ENCODE measurements around the gene CHST9.
"Not testable (repeated sequence)": the region's sequence is repeated elsewhere in the genome, so short reads cannot be mapped to it uniquely, and the experiment has no call there.

Gene CHST9

GRCh38 chr18:27113358-27113757 is 71.8 kb downstream of the CHST9 start:
- H3K4me3 ChIP-seq (ENCODE audit: low read length): no peak overlapping the region
- no peak for DNase-seq (ENCODE audit: low read depth, low spot score)

DNA sequence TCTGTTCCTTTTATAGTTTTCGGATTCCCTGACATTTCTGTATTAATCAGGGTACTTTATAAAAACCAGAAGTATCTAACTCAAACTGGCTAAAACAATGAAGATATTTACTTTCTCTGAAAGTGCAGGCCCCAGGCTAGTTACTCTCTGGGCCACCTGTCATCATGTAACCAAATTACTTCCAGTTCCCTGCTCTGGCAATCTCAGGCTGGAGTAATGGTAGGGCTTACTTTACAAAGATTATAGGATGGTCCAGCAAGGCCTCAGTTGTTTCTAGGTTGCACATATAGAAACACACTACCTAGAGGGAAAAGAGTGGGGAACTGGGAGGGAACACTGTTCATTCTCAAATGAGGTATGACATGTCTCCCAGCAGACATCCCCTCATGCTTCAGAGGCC is 74.8 kb downstream of the CHST9 start:
- no peak overlapping the region for H3K4me3 ChIP-seq (ENCODE audit: low read length)
- DNase-seq (ENCODE audit: low read depth, low spot score): no peak

GRCh38 chr18:27109451-27109850 is 75.7 kb downstream of the CHST9 start:
- no peak overlapping the region for H3K4me3 ChIP-seq (ENCODE audit: low read length)
- DNase-seq (ENCODE audit: low read depth, low spot score): no peak

DNA sequence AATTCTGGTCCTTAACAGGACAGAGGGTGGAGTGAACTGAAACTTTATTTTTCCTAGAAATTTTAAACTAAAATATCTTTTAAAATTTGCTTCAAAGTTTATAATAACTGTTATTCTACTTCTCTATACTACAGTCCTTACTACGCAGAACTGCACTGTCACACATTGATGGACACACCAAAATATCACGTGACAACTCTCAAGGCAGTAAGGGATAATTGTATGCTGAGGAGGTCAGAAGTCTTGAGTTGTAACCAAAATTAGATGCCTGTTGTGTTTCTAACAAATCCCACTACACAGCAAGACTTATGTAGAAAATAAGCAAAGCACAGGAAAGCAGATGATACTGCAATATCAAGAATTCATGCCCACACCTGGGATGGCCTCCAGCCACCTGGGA is 76.3 kb downstream of the CHST9 start:
- no peak overlapping the region for H3K4me3 ChIP-seq (ENCODE audit: low read length)
- DNase-seq (ENCODE audit: low read depth, low spot score): no peak

- no peak overlapping the region for H3K4me3 ChIP-seq (ENCODE audit: low read length)
- no peak for DNase-seq (ENCODE audit: low read depth, low spot score)
These were observed 80.4 kb downstream of the CHST9 start for GRCh38 chr18:27104743-27105142.

DNA sequence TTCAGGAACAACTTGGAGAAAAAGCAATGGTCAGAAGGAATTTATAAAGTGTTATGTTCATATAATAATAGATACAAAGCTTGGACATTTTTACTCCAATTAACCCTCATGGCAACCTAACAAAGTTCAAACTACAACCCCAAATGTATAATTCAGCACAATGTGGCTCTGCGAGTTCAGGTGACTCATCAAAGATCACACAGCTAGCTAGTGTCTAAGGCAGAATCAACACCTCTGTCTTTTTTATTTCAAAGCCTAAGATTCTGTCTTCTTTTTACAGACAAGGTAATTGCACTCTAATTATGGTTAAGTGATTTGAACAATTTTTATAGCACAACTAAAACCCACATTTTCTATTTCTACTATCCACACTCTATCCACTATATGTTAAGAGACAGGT is 90.5 kb downstream of the CHST9 start:
- no peak overlapping the region for H3K4me3 ChIP-seq (ENCODE audit: low read length)
- no peak for DNase-seq (ENCODE audit: low read depth, low spot score)

- H3K4me3 ChIP-seq (ENCODE audit: low read length); DNase-seq (ENCODE audit: low read depth, low spot score): not testable (repeated sequence)
These were observed 91.8 kb downstream of the CHST9 start for GRCh38 chr18:27093290-27093689.

DNA sequence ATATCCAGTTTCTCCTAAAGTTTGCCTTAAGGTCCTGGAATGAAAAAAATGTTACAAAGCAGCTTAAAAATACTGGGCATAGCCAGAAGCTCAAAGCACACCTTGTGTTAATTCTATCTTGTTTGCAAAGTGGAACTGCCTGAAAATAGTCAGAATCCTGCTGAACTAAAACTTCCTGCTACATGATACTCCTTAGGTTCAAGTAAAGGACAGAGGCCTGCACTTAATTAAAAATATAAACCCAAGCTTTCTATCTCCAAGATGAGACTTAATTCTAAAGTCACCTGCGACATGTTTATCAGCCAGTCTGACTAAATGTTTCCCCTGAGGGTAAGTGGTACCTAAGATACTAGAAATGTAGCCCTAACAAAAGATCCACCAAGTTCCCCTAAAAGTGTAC is 103.4 kb downstream of the CHST9 start:
- DNase-seq (ENCODE audit: low read depth, low spot score): no peak
- no peak overlapping the region for H3K4me3 ChIP-seq (ENCODE audit: low read length)

DNA sequence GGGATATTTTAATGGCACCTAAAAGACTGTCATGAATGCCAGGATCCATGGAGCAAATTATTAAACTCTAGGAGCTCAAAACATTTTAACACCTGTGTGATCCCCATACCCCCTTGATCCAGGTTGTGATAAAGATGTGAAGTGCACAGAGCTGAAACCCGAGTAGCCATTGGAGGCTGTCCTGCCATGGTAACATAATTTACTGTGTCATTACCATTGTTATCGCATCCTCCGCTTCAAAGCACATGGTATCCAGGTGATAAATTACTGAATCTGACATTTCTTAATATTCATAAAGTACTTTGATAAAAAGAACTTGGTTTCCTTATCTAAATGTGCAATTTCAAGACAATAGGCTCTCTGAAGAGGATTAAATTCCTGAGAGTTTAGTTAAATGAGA is 109.3 kb downstream of the CHST9 start:
- H3K4me3 ChIP-seq (ENCODE audit: low read length): no peak overlapping the region
- no peak for DNase-seq (ENCODE audit: low read depth, low spot score)

DNA sequence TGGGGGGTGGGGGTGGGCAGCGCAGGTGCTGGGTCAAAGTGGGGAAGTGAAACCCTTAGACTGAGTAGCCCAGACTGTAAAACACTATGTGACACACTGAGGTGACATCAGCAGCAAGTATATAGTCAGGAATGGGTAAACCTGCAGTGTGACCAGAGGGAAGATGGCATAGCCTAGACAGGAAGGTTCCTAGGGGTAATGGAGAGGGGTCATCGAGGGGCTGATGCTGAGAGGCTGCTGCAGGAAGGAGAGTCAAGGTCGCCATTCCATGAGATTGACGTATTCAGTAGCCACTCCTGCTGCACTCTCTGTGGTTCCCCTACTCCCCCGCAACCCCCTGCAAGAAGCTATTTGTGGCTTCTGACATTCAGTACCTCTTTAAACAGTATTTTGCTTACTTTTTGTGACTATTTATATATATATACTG is 111.7 kb downstream of the CHST9 start:
- H3K4me3 ChIP-seq (ENCODE audit: low read length): no peak overlapping the region
- DNase-seq (ENCODE audit: low read depth, low spot score): no peak

- no peak overlapping the region for H3K4me3 ChIP-seq (ENCODE audit: low read length)
- DNase-seq (ENCODE audit: low read depth, low spot score): no peak
These were observed 120.4 kb downstream of the CHST9 start for GRCh38 chr18:27064673-27065072.

- no peak for DNase-seq (ENCODE audit: low read depth, low spot score)
- no peak overlapping the region for H3K4me3 ChIP-seq (ENCODE audit: low read length)
These were observed 122.3 kb downstream of the CHST9 start for GRCh38 chr18:27062802-27063201.

GRCh38 chr18:27061488-27062095 is 123.5 kb downstream of the CHST9 start:
- H3K4me3 ChIP-seq (ENCODE audit: low read length): no peak overlapping the region
- no peak for DNase-seq (ENCODE audit: low read depth, low spot score)

- H3K4me3 ChIP-seq (ENCODE audit: low read length): no peak overlapping the region
- DNase-seq (ENCODE audit: low read depth, low spot score): no peak
These were observed 127.4 kb downstream of the CHST9 start for GRCh38 chr18:27057519-27058234.

DNA sequence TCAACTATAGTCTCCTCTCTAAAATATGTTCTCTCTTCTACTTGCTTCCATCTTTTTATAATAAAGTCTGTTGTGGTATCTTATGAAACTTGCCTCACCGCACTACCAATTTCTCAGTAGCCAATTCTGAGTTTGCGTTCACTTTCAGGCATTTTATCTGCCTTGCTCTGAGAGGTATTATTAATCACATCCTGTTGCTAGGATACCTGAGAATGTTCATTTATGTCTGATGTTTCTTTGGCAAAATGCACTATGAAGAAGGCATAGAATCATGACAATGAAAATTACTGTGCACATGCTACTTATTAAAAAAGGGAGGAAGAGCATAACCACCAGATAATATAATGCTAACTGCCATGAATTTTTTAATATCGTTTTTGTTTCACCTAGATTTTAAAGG is 130.2 kb downstream of the CHST9 start:
- H3K4me3 ChIP-seq (ENCODE audit: low read length): no peak overlapping the region
- DNase-seq (ENCODE audit: low read depth, low spot score): no peak

DNA sequence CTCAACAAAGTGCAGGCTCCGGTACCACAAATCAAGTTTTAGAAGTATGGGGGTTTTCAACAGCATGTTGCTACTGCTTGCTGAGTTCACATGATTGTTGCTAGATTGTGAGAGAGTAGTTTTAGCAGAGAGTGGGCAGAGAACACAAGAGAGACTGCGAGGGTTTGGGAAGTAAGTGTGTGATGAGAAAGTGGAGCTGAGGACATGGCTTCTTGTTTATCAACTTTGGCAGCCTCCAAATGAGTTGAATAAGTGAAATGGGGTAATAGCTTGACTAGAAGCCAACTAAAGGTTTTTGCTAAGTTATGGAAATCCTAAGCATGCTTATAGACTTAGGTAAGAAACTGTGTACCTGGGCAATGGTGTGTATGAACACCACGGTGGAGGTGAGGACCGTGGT is 135.1 kb downstream of the CHST9 start:
- no peak overlapping the region for H3K4me3 ChIP-seq (ENCODE audit: low read length)
- no peak for DNase-seq (ENCODE audit: low read depth, low spot score)

DNA sequence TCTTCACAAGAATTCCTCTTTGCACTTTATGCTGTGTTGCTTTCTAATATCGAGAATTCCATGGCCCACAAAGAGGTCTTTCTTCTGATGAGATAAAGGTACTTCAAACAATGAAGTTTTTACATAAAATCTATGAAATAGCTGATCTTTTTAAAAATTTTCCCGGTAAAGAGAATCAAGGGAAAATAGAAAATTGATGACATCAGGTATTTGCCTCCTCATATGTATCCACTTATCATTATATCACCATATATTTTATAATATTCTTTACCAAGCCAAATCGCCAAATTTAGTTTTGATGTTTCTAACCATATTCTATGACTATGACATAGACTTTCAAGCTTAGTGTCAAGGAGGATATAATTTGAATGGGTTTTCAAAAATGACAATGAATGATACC is 139.8 kb downstream of the CHST9 start:
- no peak for DNase-seq (ENCODE audit: low read depth, low spot score)
- no peak overlapping the region for H3K4me3 ChIP-seq (ENCODE audit: low read length)

DNA sequence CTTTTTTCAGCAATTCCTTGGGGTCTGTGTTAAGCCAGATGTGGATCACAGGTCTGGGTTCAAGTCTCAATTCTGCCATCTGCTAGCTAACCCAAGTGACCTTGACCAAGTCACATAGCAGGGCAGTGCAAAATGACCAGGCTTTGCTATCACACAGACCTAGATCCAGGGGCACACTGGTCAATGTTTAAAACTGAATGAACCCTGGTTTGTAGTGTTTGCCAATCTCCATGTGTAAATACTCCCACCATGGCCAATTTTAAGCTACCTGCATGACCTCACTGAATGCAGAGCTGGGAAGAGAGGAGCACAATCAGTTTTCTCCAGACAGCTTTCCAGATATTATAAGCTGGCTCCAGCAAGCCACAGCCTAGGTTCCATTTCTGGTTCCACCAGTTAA is 142.9 kb downstream of the CHST9 start:
- no peak for DNase-seq (ENCODE audit: low read depth, low spot score)
- H3K4me3 ChIP-seq (ENCODE audit: low read length): no peak overlapping the region

- no peak overlapping the region for H3K4me3 ChIP-seq (ENCODE audit: low read length)
- DNase-seq (ENCODE audit: low read depth, low spot score): no peak
These were observed 144.3 kb downstream of the CHST9 start for GRCh38 chr18:27040796-27041195.

GRCh38 chr18:27033722-27034121 is 151.4 kb downstream of the CHST9 start:
- H3K4me3 ChIP-seq (ENCODE audit: low read length): no peak overlapping the region
- no peak for DNase-seq (ENCODE audit: low read depth, low spot score)

DNA sequence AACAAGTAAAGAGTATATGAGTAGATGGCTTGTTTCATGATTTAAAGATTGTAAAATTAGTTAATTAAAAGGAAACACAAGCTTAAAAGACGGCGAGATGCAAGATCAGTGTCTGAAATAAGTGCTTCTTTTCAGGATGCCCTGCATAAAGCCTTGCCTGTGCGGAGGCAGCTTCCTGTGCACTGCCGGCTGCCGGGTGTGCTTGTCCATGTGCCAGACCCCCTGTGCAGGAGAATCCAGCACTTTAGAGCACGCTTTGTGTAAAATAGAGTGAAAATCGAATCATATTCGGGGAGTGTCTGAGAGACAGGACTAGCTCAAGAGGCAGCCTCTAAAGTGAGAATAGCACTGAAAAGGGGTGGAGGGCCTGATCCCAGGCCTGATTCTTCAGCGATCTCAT is 154.7 kb downstream of the CHST9 start:
- no peak for DNase-seq (ENCODE audit: low read depth, low spot score)

More for the DNA sequence above, 154.7 kb downstream of the CHST9 start:
- H3K4me3 ChIP-seq (ENCODE audit: low read length): no peak overlapping the region
